Measurements from ENCODE around the gene CUX1. TPM values are rescaled to one million over a fixed set of nuclear protein-coding genes. Genes with fewer than 3 reads are reported as not detected.
"Not testable (repeated sequence)": the region's sequence is repeated elsewhere in the genome, so short reads cannot be mapped to it uniquely, and the experiment has no call there.

The CUX1 gene
- total RNA-seq, 4 donors from 2014 or later: 64.1 to 142 (median 111) TPM

- H3K36me3 ChIP-seq: no peaks in the 10 kb centered on the region
- peak in 1 of 3 donors; percentile 5 for DNase-seq
- no peak overlapping the region for H3K27ac ChIP-seq
- H3K27me3 ChIP-seq: no peaks in the 10 kb centered on the region
- no peak for TF ChIP-seq POLR2A (IDR thresholded peaks at IDR 0.05)
- no peak for TF ChIP-seq CTCF (IDR thresholded peaks at IDR 0.05)
- no peaks in the 10 kb centered on the region for H3K9me3 ChIP-seq
- no peak overlapping the region for H3K4me3 ChIP-seq
- H3K4me1 ChIP-seq: peaks cover 0 to 6% (median 0%) of the 10 kb centered on the region in 4 donors
Observed at GRCh38 chr7:101819183-101819582, 1.8 kb downstream of the CUX1 start.

GRCh38 chr7:101819913-101820522 lies 2.6 kb downstream of the CUX1 start:
- H3K4me1 ChIP-seq: peaks cover 0 to 6% (median 0%) of the 10 kb centered on the region in 4 donors
- H3K4me3 ChIP-seq: no peak overlapping the region
- no peaks in the 10 kb centered on the region for H3K27me3 ChIP-seq
- no peaks in the 10 kb centered on the region for H3K9me3 ChIP-seq
- TF ChIP-seq CTCF (IDR thresholded peaks at IDR 0.05) (no peak), POLR2A (IDR thresholded peaks at IDR 0.05) (no peak)
- no peaks in the 10 kb centered on the region for H3K36me3 ChIP-seq
- no peak for DNase-seq
- no peak overlapping the region for H3K27ac ChIP-seq

- no peaks in the 10 kb centered on the region for H3K27me3 ChIP-seq
Observed at GRCh38 chr7:101820703-101821102, 3.3 kb downstream of the CUX1 start.

GRCh38 chr7:101822632-101823031 lies 5.2 kb downstream of the CUX1 start:
- not testable (repeated sequence) for H3K4me3 ChIP-seq, H3K36me3 ChIP-seq, H3K27me3 ChIP-seq, H3K9me3 ChIP-seq, H3K4me1 ChIP-seq, H3K27ac ChIP-seq
- DNase-seq: peak in 1 of 3 donors; percentile 8

More at GRCh38 chr7:101820703-101821102, 3.3 kb downstream of the CUX1 start:
- Histone ChIP-seq H3K4me1 (peaks cover 0 to 6% (median 0%) of the 10 kb centered on the region in 4 donors), H3K36me3 (no peaks in the 10 kb centered on the region), H3K4me3 (no peak overlapping the region), H3K9me3 (no peaks in the 10 kb centered on the region), H3K27ac (no peak overlapping the region)
- peak in 1 of 3 donors; percentile 6 for DNase-seq
- TF ChIP-seq CTCF (IDR thresholded peaks at IDR 0.05) (no peak), POLR2A (IDR thresholded peaks at IDR 0.05) (no peak)

- H3K4me1 ChIP-seq: no peaks in the 10 kb centered on the region
Observed at GRCh38 chr7:101823096-101823495, 5.7 kb downstream of the CUX1 start.

GRCh38 chr7:101823596-101823995 lies 6.2 kb downstream of the CUX1 start:
- TF ChIP-seq POLR2A (IDR thresholded peaks at IDR 0.05): no peak
- TF ChIP-seq CTCF (IDR thresholded peaks at IDR 0.05): no peak
- H3K36me3 ChIP-seq: no peaks in the 10 kb centered on the region
- H3K27me3 ChIP-seq: no peaks in the 10 kb centered on the region
- DNase-seq: no peak
- no peak overlapping the region for H3K4me3 ChIP-seq
- no peak overlapping the region for H3K27ac ChIP-seq
- no peaks in the 10 kb centered on the region for H3K9me3 ChIP-seq
- H3K4me1 ChIP-seq: no peaks in the 10 kb centered on the region

More at GRCh38 chr7:101823096-101823495, 5.7 kb downstream of the CUX1 start:
- DNase-seq: peak in 1 of 3 donors; percentile 15
- no peaks in the 10 kb centered on the region for H3K36me3 ChIP-seq
- H3K4me3 ChIP-seq: no peak overlapping the region
- TF ChIP-seq CTCF (IDR thresholded peaks at IDR 0.05) (no peak), POLR2A (IDR thresholded peaks at IDR 0.05) (no peak)
- no peak overlapping the region for H3K27ac ChIP-seq
- H3K27me3 ChIP-seq: no peaks in the 10 kb centered on the region
- H3K9me3 ChIP-seq: no peaks in the 10 kb centered on the region
